CD4-positive, alpha-beta T cell (primary cell): ENCODE results near the gene PI4KA. TPM values are rescaled to one million over a fixed set of nuclear protein-coding genes. Genes with fewer than 3 reads are reported as not detected.
"Not testable (repeated sequence)": the region's sequence is repeated elsewhere in the genome, so short reads cannot be mapped to it uniquely, and the experiment has no call there.

Experiments used
- ATAC-seq: fragments of 200-7000 bp; cut with Tn5 transposase; one replicate; pipeline ENCODE4 v1.10.0; 2022; ENCODE audit warnings: mild to moderate bottlenecking; ENCODE audit not compliant: poor library complexity
- CTCF ChIA-PET: fragments of 350-600 bp; sonication (Branson Sonifier 250); formaldehyde crosslinking; loops from one replicate; lab custom pipeline; 2021; ENCODE audit warnings: antibody characterized with exemption, inconsistent platforms; lab: Charles Lee
- POLR2A ChIA-PET: fragments of 350-600 bp; sonication (Branson Sonifier 250); formaldehyde crosslinking; loops from one replicate; lab custom pipeline; 2021; ENCODE audit warnings: antibody characterized with exemption, inconsistent platforms; lab: Charles Lee
- DNase-seq, 14 experiments: peaks; one replicate each; pipeline ENCODE4 v3.0.0-alpha.2; 2013 to 2020; ENCODE audit warnings: mixed read lengths in 2 of 14
- H3K27ac ChIP-seq, 2 donors: one replicate each; pipeline versions ENCODE4 v1.5.1 to v1.7.0; 2013; ENCODE audit warnings: low read length in 2 of 2, low read depth in 1 of 2, mild to moderate bottlenecking in 1 of 2
- H3K27me3 ChIP-seq, 2 experiments: 1 replicate in 1 of 2; 2 replicates in 1 of 2; pipeline versions ENCODE4 v1.6.1 to v1.7.0; 2013; ENCODE audit warnings: low read length in 2 of 2, control low read depth in 1 of 2, mild to moderate bottlenecking in 1 of 2, moderate library complexity in 1 of 2; ENCODE audit not compliant: insufficient read depth in 2 of 2, control insufficient read depth in 1 of 2
- H3K36me3 ChIP-seq: one replicate; pipeline ENCODE4 v1.6.1; 2013; ENCODE audit warnings: low read length, control low read depth; ENCODE audit not compliant: insufficient read depth
- H3K4me1 ChIP-seq: one replicate; pipeline ENCODE4 v1.6.1; 2013; ENCODE audit warnings: low read length, control low read depth; ENCODE audit not compliant: insufficient read depth
- H3K4me3 ChIP-seq: one replicate; pipeline ENCODE4 v1.5.1; 2013; ENCODE audit warnings: mild to moderate bottlenecking, low read length, moderate library complexity
- H3K9me3 ChIP-seq, 2 experiments: 1 replicate in 1 of 2; 2 replicates in 1 of 2; pipeline versions ENCODE4 v1.6.1 to v1.7.0; 2013; ENCODE audit warnings: low read length in 2 of 2, mild to moderate bottlenecking in 2 of 2, control low read depth in 1 of 2, moderate library complexity in 1 of 2; ENCODE audit not compliant: control insufficient read depth in 1 of 2, insufficient read depth in 1 of 2
- H3K27ac Mint-ChIP-seq: one replicate; pipeline ENCODE4 v1.8.0; 2020; ENCODE audit warnings: mixed read lengths
- H3K27me3 Mint-ChIP-seq: one replicate; pipeline ENCODE4 v1.8.0; 2021; ENCODE audit warnings: mixed read lengths
- H3K36me3 Mint-ChIP-seq: one replicate; pipeline ENCODE4 v1.8.0; 2021; ENCODE audit warnings: low read depth, mixed read lengths
- H3K4me1 Mint-ChIP-seq: one replicate; pipeline ENCODE4 v1.8.0; 2021; ENCODE audit warnings: low read depth, mixed read lengths
- H3K4me3 Mint-ChIP-seq: one replicate; pipeline ENCODE4 v1.8.0; 2020; ENCODE audit warnings: mild to moderate bottlenecking, mixed read lengths
- H3K9me3 Mint-ChIP-seq: one replicate; pipeline ENCODE4 v1.8.0; 2020; ENCODE audit warnings: mixed read lengths
- intact Hi-C, 2 experiments: fragments of 100-400 bp; cut with DNase I in 1 of 2; cut with micrococcal nuclease in 1 of 2; formaldehyde crosslinking; loops; one replicate each; pipeline versions ENCODE4 v1.15.1 to v1.9.0; 2023 to 2025; cut with DNase I, micrococcal nuclease
- total RNA-seq, 174 experiments: library from RNA in 2 of 174; stranded (reverse) in 2 of 174; gene quantifications; one replicate each; pipeline ENCODE4 v1.2.3 and lab custom pipeline; 2021 to 2026

Gene PI4KA
- total RNA-seq, 2 experiments from 2014 or later: 137 to 146 TPM

DNA sequence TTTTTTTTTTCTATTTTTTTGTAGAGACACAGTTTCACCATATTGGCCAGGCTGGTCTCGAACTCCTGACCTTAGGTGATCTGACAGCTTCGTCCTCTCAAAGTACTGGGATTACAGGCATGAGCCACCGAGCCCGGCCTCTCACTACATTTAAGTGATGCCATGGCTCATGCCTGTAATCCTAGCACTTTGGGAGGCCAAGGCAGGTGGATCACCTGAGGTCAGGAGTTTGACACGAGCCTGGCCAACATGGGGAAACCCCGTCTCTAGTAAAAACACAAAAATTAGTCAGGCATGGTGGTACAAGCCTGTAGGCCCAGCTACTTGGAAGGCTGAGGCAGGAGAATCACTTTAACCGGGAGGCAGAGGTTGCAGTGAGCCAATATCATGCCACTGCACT is 165.7 kb downstream of the PI4KA start:
- H3K27me3 ChIP-seq, intact Hi-C loops, H3K4me3 ChIP-seq, H3K27ac Mint-ChIP-seq, H3K27ac ChIP-seq, POLR2A ChIA-PET, H3K9me3 ChIP-seq, ATAC-seq, H3K4me3 Mint-ChIP-seq, H3K9me3 Mint-ChIP-seq, H3K4me1 Mint-ChIP-seq, H3K4me1 ChIP-seq, H3K36me3 ChIP-seq, H3K36me3 Mint-ChIP-seq, DNase-seq, H3K27me3 Mint-ChIP-seq, CTCF ChIA-PET: not testable (repeated sequence)

GRCh38 chr22:20690586-20691317 is 167.9 kb downstream of the PI4KA start:
- H3K9me3 ChIP-seq, CTCF ChIA-PET, H3K36me3 ChIP-seq, H3K27me3 Mint-ChIP-seq, H3K4me3 Mint-ChIP-seq, H3K27me3 ChIP-seq, POLR2A ChIA-PET, H3K4me3 ChIP-seq, H3K27ac Mint-ChIP-seq, H3K36me3 Mint-ChIP-seq, DNase-seq, H3K27ac ChIP-seq, H3K9me3 Mint-ChIP-seq, H3K4me1 Mint-ChIP-seq, ATAC-seq, intact Hi-C loops, H3K4me1 ChIP-seq: not testable (repeated sequence)

DNA sequence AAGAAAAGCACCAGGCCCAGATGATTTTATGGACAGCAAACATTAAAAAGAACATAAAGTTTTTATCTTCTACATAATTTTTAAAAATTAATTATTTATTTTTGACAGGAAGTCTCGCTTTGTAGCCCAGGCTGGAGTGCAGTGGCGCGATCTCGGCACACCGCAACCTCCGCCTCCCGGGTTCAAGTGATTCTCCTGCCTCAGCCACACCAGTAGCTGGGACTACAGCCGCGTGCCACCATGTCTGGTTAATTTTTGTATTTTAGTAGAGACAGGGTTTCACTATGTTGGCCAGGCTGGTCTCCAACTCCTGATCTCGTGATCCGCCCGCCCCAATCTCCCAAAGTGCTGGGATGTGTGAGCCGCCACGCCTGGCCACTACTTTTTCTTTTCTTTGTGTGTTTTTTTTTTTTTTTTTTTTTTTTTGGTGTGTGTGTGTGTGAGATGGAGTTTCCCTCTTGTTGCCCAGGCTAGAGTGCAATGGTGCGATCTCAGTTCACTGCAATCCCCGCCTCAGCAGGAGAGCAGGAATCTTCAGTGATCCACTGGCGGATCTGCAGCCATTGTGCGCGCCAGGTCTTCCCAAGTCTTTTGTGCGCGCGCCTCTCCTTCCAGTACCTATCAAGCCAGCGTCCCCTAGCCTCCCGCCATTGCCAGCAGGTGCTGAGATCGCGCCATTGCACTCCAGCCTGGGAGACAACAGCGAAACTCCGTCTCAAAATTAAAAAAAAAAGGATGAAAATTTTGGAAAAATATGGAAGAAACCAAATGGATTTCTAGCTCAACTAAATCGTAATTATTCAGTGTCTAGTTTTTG is 171.0 kb downstream of the PI4KA start:
- ATAC-seq, H3K4me3 ChIP-seq, H3K9me3 Mint-ChIP-seq, H3K36me3 ChIP-seq, H3K27me3 Mint-ChIP-seq, H3K4me1 ChIP-seq, H3K9me3 ChIP-seq, intact Hi-C loops, H3K27ac ChIP-seq, H3K4me3 Mint-ChIP-seq, POLR2A ChIA-PET, H3K4me1 Mint-ChIP-seq, H3K27me3 ChIP-seq, H3K36me3 Mint-ChIP-seq, CTCF ChIA-PET, H3K27ac Mint-ChIP-seq, DNase-seq: not testable (repeated sequence)

- H3K4me1 ChIP-seq, H3K9me3 Mint-ChIP-seq, H3K27ac ChIP-seq, ATAC-seq, H3K27me3 Mint-ChIP-seq, H3K27me3 ChIP-seq, H3K36me3 Mint-ChIP-seq, H3K4me3 ChIP-seq, H3K36me3 ChIP-seq, H3K4me1 Mint-ChIP-seq, intact Hi-C loops, H3K9me3 ChIP-seq, CTCF ChIA-PET, DNase-seq, H3K27ac Mint-ChIP-seq, POLR2A ChIA-PET, H3K4me3 Mint-ChIP-seq: not testable (repeated sequence)
These were observed 172.8 kb downstream of the PI4KA start for GRCh38 chr22:20685764-20686163.

DNA sequence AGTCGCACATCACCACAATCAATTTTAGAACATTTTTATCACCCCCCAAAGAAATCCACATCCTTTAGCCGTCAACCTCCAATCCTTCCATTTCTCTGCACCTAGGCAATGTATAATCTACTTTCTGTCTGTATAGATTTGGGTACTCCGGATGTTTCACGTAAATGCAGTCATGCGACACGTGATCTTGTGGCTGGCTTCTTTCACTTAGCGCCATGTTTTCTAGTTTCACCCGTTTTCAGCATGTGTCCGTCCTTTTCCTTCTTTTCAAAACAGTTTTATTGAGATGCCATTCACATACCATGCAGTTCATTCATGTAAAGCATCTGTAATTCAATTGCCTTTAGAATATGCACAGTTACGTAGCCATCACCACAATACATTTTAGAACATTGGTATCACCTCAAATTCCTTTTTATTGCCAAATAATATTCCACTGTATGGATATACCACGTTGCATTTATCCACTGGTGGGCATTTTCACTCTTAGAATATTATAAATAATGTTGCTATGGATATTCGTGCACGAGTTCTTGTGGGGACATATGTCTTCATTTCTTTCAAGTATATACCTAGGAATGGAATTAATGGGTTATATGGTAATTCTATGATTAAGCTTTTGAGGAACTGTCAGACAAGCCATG is 179.7 kb downstream of the PI4KA start:
- ATAC-seq, intact Hi-C loops: not testable (repeated sequence)

More for the DNA sequence above, 179.7 kb downstream of the PI4KA start:
- H3K4me1 Mint-ChIP-seq, H3K4me1 ChIP-seq, H3K4me3 ChIP-seq, H3K4me3 Mint-ChIP-seq, POLR2A ChIA-PET, H3K36me3 ChIP-seq, H3K36me3 Mint-ChIP-seq, H3K9me3 ChIP-seq, H3K27ac ChIP-seq, H3K27me3 ChIP-seq, H3K27ac Mint-ChIP-seq, DNase-seq, H3K9me3 Mint-ChIP-seq, CTCF ChIA-PET: not testable (repeated sequence)
- H3K27me3 Mint-ChIP-seq: peaks cover 34% of the 10 kb centered on the region
